ENCODE results near the gene PCNT.
"Not testable (repeated sequence)": the region's sequence is repeated elsewhere in the genome, so short reads cannot be mapped to it uniquely, and the experiment has no call there.

Gene PCNT

GRCh38 chr21:46357335-46357604 is 33.3 kb downstream of the PCNT start:
- no peak for DNase-seq (ENCODE audit: low read depth)

- no peak for DNase-seq (ENCODE audit: low read depth)
These were observed 33.9 kb downstream of the PCNT start for GRCh38 chr21:46357684-46358425.

GRCh38 chr21:46361176-46361575 is 37.2 kb downstream of the PCNT start:
- no peak for DNase-seq (ENCODE audit: low read depth)

- DNase-seq (ENCODE audit: low read depth) = no peak
These were observed 38.0 kb downstream of the PCNT start for GRCh38 chr21:46361935-46362334.

- no peak for DNase-seq (ENCODE audit: low read depth)
These were observed 39.0 kb downstream of the PCNT start for GRCh38 chr21:46362946-46363345.

GRCh38 chr21:46363698-46364097 is 39.7 kb downstream of the PCNT start:
- no peak for DNase-seq (ENCODE audit: low read depth)

GRCh38 chr21:46366091-46366490 is 42.1 kb downstream of the PCNT start:
- DNase-seq (ENCODE audit: low read depth) = no peak

- no peak for DNase-seq (ENCODE audit: low read depth)
These were observed 42.6 kb downstream of the PCNT start for GRCh38 chr21:46366561-46366960.

GRCh38 chr21:46366966-46367365 is 43.0 kb downstream of the PCNT start:
- DNase-seq (ENCODE audit: low read depth) = no peak

GRCh38 chr21:46368533-46369285 is 44.8 kb downstream of the PCNT start:
- no peak for DNase-seq (ENCODE audit: low read depth)

- no peak for DNase-seq (ENCODE audit: low read depth)
These were observed 45.7 kb downstream of the PCNT start for GRCh38 chr21:46369520-46370235.

GRCh38 chr21:46371204-46372013 is 47.5 kb downstream of the PCNT start:
- no peak for DNase-seq (ENCODE audit: low read depth)

- DNase-seq (ENCODE audit: low read depth) = no peak
These were observed 48.1 kb downstream of the PCNT start for GRCh38 chr21:46372014-46372485.

GRCh38 chr21:46372947-46373346 is 49.0 kb downstream of the PCNT start:
- not testable (repeated sequence) for DNase-seq (ENCODE audit: low read depth)

GRCh38 chr21:46374761-46375389 is 50.9 kb downstream of the PCNT start:
- DNase-seq (ENCODE audit: low read depth) = no peak

- DNase-seq (ENCODE audit: low read depth) = no peak
These were observed 51.7 kb downstream of the PCNT start for GRCh38 chr21:46375560-46376230.

GRCh38 chr21:46376231-46376628 is 52.3 kb downstream of the PCNT start:
- DNase-seq (ENCODE audit: low read depth) = no peak

GRCh38 chr21:46376856-46377453 is 53.0 kb downstream of the PCNT start:
- DNase-seq (ENCODE audit: low read depth) = no peak

GRCh38 chr21:46377789-46378188 is 53.8 kb downstream of the PCNT start:
- no peak for DNase-seq (ENCODE audit: low read depth)

- DNase-seq (ENCODE audit: low read depth) = no peak
These were observed 55.1 kb downstream of the PCNT start for GRCh38 chr21:46379105-46379504.

GRCh38 chr21:46379691-46380090 is 55.7 kb downstream of the PCNT start:
- no peak for DNase-seq (ENCODE audit: low read depth)
